Smooth muscle cell (in vitro differentiated cells): ENCODE measurements around the gene CA10. TPM values are rescaled to one million over a fixed set of nuclear protein-coding genes. Genes with fewer than 3 reads are reported as not detected.

ENCODE experiments used
- DNase-seq: peaks from one replicate; lab custom pipeline; 2025; ENCODE audit not compliant: unreplicated experiment; lab: John Stamatoyannopoulos, UW
- H2AFZ ChIP-seq: fragments of 200-600 bp; sonication (generic); 2 replicates; pipeline ENCODE4 v1.6.0; 2016; ENCODE audit warnings: antibody characterized with exemption, low read depth, mild to moderate bottlenecking
- H3F3A ChIP-seq: fragments of 200-600 bp; sonication (generic); 2 replicates; pipeline ENCODE4 v1.6.0; 2017; ENCODE audit warnings: antibody characterized with exemption, low read depth
- H3K27ac ChIP-seq: fragments of 200-600 bp; sonication (generic); 2 replicates; pipeline ENCODE4 v1.5.1; 2016; ENCODE audit warnings: low read depth, mild to moderate bottlenecking
- H3K27me3 ChIP-seq: fragments of 200-600 bp; sonication (generic); 2 replicates; pipeline ENCODE4 v1.6.1; 2016; ENCODE audit warnings: low read depth, mild to moderate bottlenecking
- H3K36me3 ChIP-seq: fragments of 200-600 bp; sonication (generic); 2 replicates; pipeline ENCODE4 v1.5.1; 2016; ENCODE audit warnings: low read depth
- H3K4me1 ChIP-seq: fragments of 200-600 bp; sonication (generic); 2 replicates; pipeline ENCODE4 v1.5.1; 2016; ENCODE audit warnings: low read depth
- H3K4me2 ChIP-seq: fragments of 200-600 bp; sonication (generic); 2 replicates; pipeline ENCODE4 v1.6.0; 2016; ENCODE audit warnings: mild to moderate bottlenecking
- H3K4me3 ChIP-seq: fragments of 200-600 bp; sonication (generic); 2 replicates; pipeline ENCODE4 v1.5.1; 2016; ENCODE audit warnings: mild to moderate bottlenecking
- H3K79me2 ChIP-seq: fragments of 200-600 bp; sonication (generic); 2 replicates; pipeline ENCODE4 v1.6.0; 2016; ENCODE audit warnings: low read depth, mild to moderate bottlenecking
- H3K9ac ChIP-seq: fragments of 200-600 bp; sonication (generic); 2 replicates; pipeline ENCODE4 v1.6.0; 2016; ENCODE audit warnings: low read depth
- H3K9me3 ChIP-seq: fragments of 200-600 bp; sonication (generic); replicated peaks from 2 replicates; pipeline ENCODE4 v1.5.1; 2016; ENCODE audit warnings: low read depth
- H4K20me1 ChIP-seq: fragments of 200-600 bp; sonication (generic); 2 replicates; pipeline ENCODE4 v1.6.0; 2016; ENCODE audit warnings: low read depth
- WGBS: methylation state at CpG from one replicate; pipeline ENCODE4 v1.1.7; 2016; ENCODE audit warnings: low lambda C conversion rate; 5-methylcytosine and 5-hydroxymethylcytosine counted together
- polyA plus RNA-seq: library from polyadenylated mRNA; unstranded; fragments of >200 nt; fragmentation: Nextera tagmentation; extraction: Ambion mirVana; gene quantifications from 2 replicates; pipeline ENCODE4 v1.2.1, GENCODE V29; 2016
- total RNA-seq: library from RNA; depleted of rRNA; stranded (reverse); fragments of >200 nt; gene quantifications from 2 replicates; pipeline ENCODE4 v1.2.3, GENCODE V29; 2014
- TF ChIP-seq, protein P1 (sequence below): fragments of 200-600 bp; sonication (generic); IDR thresholded peaks from 2 replicates; pipeline ENCODE4 v1.5.1; 2017; ENCODE audit warnings: borderline replicate concordance, mild to moderate bottlenecking, antibody characterized with exemption; ENCODE audit not compliant: insufficient read depth, poor library complexity, severe bottlenecking

CA10 gene
- total and polyA plus RNA-seq, 2 experiments from 2014 or later = 0.54 TPM; not detected in 1

DNA sequence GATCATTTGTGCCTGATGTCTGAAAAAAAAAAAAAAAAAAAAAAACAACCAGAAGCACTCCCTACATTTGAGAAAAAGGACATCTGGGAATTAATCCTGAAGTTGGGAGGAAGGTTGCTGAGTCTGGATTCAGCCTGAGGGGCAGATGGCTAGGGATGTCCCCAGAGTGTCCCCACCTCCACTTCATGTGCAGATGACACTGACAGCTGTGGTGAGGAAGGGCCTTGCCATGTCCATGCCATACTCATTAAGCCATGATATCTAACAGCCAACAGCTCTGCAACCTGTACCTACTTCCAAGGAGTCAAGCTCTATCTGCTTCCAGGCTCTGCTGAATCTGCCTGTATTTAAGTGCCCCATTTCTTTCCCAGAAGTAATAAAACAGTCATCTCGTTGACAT is 356.0 kb downstream of the CA10 start:
- H3K79me2 ChIP-seq = no peaks in the 10 kb centered on the region
- no peak for DNase-seq
- no peaks in the 10 kb centered on the region for H4K20me1 ChIP-seq
- H3K27me3 ChIP-seq = no peaks in the 10 kb centered on the region
- no peaks in the 10 kb centered on the region for H3K4me1 ChIP-seq
- no peak overlapping the region for H3K27ac ChIP-seq
- no peak overlapping the region for H2AFZ ChIP-seq
- no peak overlapping the region for H3K4me3 ChIP-seq
- no peaks in the 10 kb centered on the region for H3K9me3 ChIP-seq
- no peaks in the 10 kb centered on the region for H3F3A ChIP-seq
- WGBS = 79% methylated on average over 1 of the region's 1 CpG
- TF ChIP-seq, protein P1, sequence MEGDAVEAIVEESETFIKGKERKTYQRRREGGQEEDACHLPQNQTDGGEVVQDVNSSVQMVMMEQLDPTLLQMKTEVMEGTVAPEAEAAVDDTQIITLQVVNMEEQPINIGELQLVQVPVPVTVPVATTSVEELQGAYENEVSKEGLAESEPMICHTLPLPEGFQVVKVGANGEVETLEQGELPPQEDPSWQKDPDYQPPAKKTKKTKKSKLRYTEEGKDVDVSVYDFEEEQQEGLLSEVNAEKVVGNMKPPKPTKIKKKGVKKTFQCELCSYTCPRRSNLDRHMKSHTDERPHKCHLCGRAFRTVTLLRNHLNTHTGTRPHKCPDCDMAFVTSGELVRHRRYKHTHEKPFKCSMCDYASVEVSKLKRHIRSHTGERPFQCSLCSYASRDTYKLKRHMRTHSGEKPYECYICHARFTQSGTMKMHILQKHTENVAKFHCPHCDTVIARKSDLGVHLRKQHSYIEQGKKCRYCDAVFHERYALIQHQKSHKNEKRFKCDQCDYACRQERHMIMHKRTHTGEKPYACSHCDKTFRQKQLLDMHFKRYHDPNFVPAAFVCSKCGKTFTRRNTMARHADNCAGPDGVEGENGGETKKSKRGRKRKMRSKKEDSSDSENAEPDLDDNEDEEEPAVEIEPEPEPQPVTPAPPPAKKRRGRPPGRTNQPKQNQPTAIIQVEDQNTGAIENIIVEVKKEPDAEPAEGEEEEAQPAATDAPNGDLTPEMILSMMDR = no peak
- H3K9ac ChIP-seq = no peak overlapping the region
- H3K36me3 ChIP-seq = no peaks in the 10 kb centered on the region
- no peak overlapping the region for H3K4me2 ChIP-seq

DNA sequence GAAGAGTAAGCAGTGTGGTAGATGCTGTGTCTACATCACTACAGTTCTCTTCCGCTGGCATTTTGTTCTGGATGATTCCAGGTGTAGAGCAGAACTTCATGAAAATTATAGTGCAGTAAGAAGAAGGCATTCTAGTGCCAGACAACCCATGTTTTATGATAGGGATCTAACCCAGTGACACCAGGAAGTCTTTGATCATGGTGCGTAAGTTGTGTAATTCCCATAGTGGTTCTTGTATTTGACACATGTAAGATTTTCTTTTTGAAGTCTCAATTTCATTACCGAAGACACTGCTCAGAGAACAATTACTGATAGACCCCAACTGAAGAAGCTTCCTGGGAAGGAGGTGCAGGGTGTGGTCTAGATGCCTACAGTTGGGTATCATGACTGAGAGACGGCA is 356.9 kb downstream of the CA10 start:
- no peak overlapping the region for H2AFZ ChIP-seq
- H3K79me2 ChIP-seq = no peaks in the 10 kb centered on the region
- H3K4me2 ChIP-seq = no peak overlapping the region
- 80% methylated on average over 4 of the region's 4 CpGs for WGBS
- no peak overlapping the region for H3K27ac ChIP-seq
- H3K9ac ChIP-seq = no peak overlapping the region
- no peaks in the 10 kb centered on the region for H3K27me3 ChIP-seq
- H3F3A ChIP-seq = no peaks in the 10 kb centered on the region
- H3K36me3 ChIP-seq = no peaks in the 10 kb centered on the region
- DNase-seq = no peak
- no peaks in the 10 kb centered on the region for H3K4me1 ChIP-seq
- TF ChIP-seq, protein P1 = no peak
- H3K4me3 ChIP-seq = no peak overlapping the region
- H4K20me1 ChIP-seq = no peaks in the 10 kb centered on the region
- no peaks in the 10 kb centered on the region for H3K9me3 ChIP-seq

DNA sequence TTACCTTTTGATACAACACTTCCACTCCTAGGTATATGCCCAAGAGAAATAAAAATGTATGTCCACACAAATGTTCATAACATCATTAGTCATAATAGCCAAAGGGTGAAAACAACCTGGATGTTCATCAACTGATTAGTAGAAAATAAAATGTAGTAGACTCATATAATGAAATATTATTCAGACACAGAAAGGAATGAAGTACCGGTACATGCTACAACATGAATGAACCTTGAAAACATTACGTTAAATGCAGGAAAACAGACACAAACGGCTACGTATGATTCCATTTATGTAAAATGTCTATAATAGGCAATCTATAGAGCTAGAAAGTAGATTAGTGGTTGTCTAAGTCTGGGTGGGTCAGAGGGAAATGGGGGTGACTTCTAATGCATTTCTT is 358.5 kb downstream of the CA10 start:
- H3K27me3 ChIP-seq = no peaks in the 10 kb centered on the region
- TF ChIP-seq, protein P1 = no peak
- no peak for DNase-seq
- H3K36me3 ChIP-seq = no peaks in the 10 kb centered on the region
- H3K4me3 ChIP-seq = no peak overlapping the region
- no peak overlapping the region for H3K9ac ChIP-seq
- no peak overlapping the region for H2AFZ ChIP-seq
- H3K79me2 ChIP-seq = no peaks in the 10 kb centered on the region
- no peak overlapping the region for H3K27ac ChIP-seq
- H3K9me3 ChIP-seq = no peaks in the 10 kb centered on the region
- H3F3A ChIP-seq = no peaks in the 10 kb centered on the region
- WGBS = 97% methylated on average over 4 of the region's 4 CpGs
- H3K4me1 ChIP-seq = no peaks in the 10 kb centered on the region
- H4K20me1 ChIP-seq = no peaks in the 10 kb centered on the region
- H3K4me2 ChIP-seq = no peak overlapping the region

DNA sequence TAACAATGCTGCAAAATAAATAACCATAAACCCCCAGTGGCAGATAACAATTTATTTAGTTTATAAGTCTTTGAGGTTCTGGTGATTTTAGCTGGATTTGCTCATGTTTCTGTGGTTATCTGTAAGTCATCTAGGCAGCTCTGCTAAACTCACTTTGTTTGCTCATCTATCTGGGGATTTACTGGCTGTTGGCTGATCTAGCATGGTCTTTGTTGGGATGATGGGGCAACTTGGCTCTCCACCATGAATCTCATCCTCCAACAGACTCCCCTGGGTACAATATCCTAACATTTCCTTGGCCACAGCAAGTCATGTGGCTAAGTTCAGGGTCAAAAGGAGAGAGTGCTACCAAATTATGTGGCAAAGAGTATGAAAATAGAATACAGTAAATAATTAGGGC is 359.3 kb downstream of the CA10 start:
- H3K79me2 ChIP-seq = no peaks in the 10 kb centered on the region
- no peaks in the 10 kb centered on the region for H3K36me3 ChIP-seq
- no peaks in the 10 kb centered on the region for H3K4me1 ChIP-seq
- no peaks in the 10 kb centered on the region for H3F3A ChIP-seq
- H4K20me1 ChIP-seq = no peaks in the 10 kb centered on the region
- no peaks in the 10 kb centered on the region for H3K9me3 ChIP-seq
- no peaks in the 10 kb centered on the region for H3K27me3 ChIP-seq
- no peak overlapping the region for H3K4me3 ChIP-seq
- no peak overlapping the region for H3K9ac ChIP-seq
- H3K27ac ChIP-seq = no peak overlapping the region
- H2AFZ ChIP-seq = no peak overlapping the region
- H3K4me2 ChIP-seq = no peak overlapping the region
- TF ChIP-seq, protein P1 = no peak
- no peak for DNase-seq
